Natural killer cell (primary cell): Measurements from ENCODE around the gene NCOA1. TPM values are rescaled to one million over a fixed set of nuclear protein-coding genes. Genes with fewer than 3 reads are reported as not detected.
A peak's percentile ranks its signal among the peaks of the same experiment; 100 is the strongest.

Source experiments
- ATAC-seq, 3 donors: fragments of 150-1000 bp in 2 of 3; fragments of 200-7000 bp in 1 of 3; cut with Tn5 transposase; 1 replicate in 1 of 3; 2 replicates in 2 of 3; pipeline ENCODE4 v1.10.0; 2021; ENCODE audit warnings: mild to moderate bottlenecking in 2 of 3, moderate library complexity in 2 of 3
- DNase-seq, 2 donors: peaks; one replicate each; pipeline versions ENCODE4 v3.0.0 to v3.0.0-alpha.2; 2013 to 2021; ENCODE audit warnings: mixed read lengths in 1 of 2
- H3K27ac ChIP-seq: one replicate; pipeline ENCODE4 v1.5.1; 2013; ENCODE audit warnings: mild to moderate bottlenecking, low read length
- H3K27me3 ChIP-seq: one replicate; pipeline ENCODE4 v1.6.1; 2013; ENCODE audit warnings: low read length; ENCODE audit not compliant: control insufficient read depth, insufficient read depth
- H3K36me3 ChIP-seq: one replicate; pipeline ENCODE4 v1.6.1; 2013; ENCODE audit warnings: low read length; ENCODE audit not compliant: control insufficient read depth, insufficient read depth
- H3K4me1 ChIP-seq: one replicate; pipeline ENCODE4 v1.6.1; 2013; ENCODE audit warnings: low read length; ENCODE audit not compliant: control insufficient read depth, insufficient read depth
- H3K4me3 ChIP-seq: one replicate; pipeline ENCODE4 v1.5.1; 2013; ENCODE audit warnings: low read length
- H3K9me3 ChIP-seq: one replicate; pipeline ENCODE4 v1.6.1; 2013; ENCODE audit warnings: low read length; ENCODE audit not compliant: control insufficient read depth, insufficient read depth
- H3K27ac Mint-ChIP-seq, 2 donors: one replicate each; pipeline ENCODE4 v1.8.0; 2022; ENCODE audit warnings: mild to moderate bottlenecking in 2 of 2, mixed read lengths in 2 of 2, moderate library complexity in 1 of 2
- H3K27me3 Mint-ChIP-seq, 2 donors: one replicate each; pipeline ENCODE4 v1.8.0; 2022; ENCODE audit warnings: low read depth in 2 of 2, mixed read lengths in 2 of 2
- H3K36me3 Mint-ChIP-seq: one replicate; pipeline ENCODE4 v1.8.0; 2022; ENCODE audit warnings: mixed read lengths
- H3K4me1 Mint-ChIP-seq, 2 donors: one replicate each; pipeline ENCODE4 v1.8.0; 2022; ENCODE audit warnings: mixed read lengths in 2 of 2
- H3K4me3 Mint-ChIP-seq: one replicate; pipeline ENCODE4 v1.8.0; 2022; ENCODE audit warnings: mild to moderate bottlenecking, moderate library complexity, mixed read lengths
- H3K9me3 Mint-ChIP-seq, 2 donors: one replicate each; pipeline ENCODE4 v1.8.0; 2022; ENCODE audit warnings: mixed read lengths in 2 of 2
- WGBS: methylation state at CpG from one replicate; pipeline ENCODE4 v1.1.7; 2013; ENCODE audit warnings: missing lambda C conversion rate; ENCODE audit not compliant: insufficient coverage; 5-methylcytosine and 5-hydroxymethylcytosine counted together
- intact Hi-C: fragments of 100-400 bp; cut with micrococcal nuclease; formaldehyde crosslinking; loops from one replicate; pipeline ENCODE4 v1.14.2; 2022
- total RNA-seq, 4 donors: library from RNA; stranded (reverse); fragments of 120-200 nt in 1 of 4; gene quantifications; one replicate each; pipeline versions ENCODE4 v1.2.3 to v1.2.4, GENCODE V29; 2013 to 2022
- TF ChIP-seq, protein P1 (sequence below): fragments of 200-600 bp; IDR thresholded peaks from one replicate; pipeline ENCODE4 v1.8.0; 2022; ENCODE audit warnings: antibody characterized with exemption

Gene NCOA1
- total RNA-seq, 3 donors from 2014 or later (not counting 1 experiment from before 2014, with no cell fraction given), result 122 to 149 (median 124) TPM

DNA sequence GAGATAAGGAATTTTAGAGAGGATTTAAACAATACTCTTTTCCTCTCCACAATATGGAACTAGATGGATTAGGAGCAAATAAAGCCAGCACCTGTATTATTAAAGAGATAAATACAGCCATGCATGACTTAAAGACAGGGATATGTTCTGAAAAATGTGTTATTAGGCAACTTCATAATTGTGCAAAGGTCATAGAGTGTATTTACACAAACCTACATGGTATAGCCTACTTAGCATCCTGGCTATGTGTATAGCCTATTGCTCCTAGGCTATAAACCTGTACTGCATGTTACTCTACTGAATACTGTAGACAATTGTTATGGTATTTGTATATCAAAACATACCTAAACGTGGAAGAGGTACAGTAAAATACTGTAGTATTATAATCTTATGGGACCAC is 249.1 kb downstream of the NCOA1 start:
- H3K4me3 ChIP-seq, result no peak overlapping the region
- Mint-ChIP-seq H3K4me1 (peaks cover 47 to 52% of the 10 kb centered on the region in 2 donors), H3K9me3 (no peaks in the 10 kb centered on the region), H3K36me3 (peaks cover 7% of the 10 kb centered on the region), H3K27me3 (no peaks in the 10 kb centered on the region), H3K4me3 (peak overlapping the region; percentile 69), H3K27ac (peak overlapping the region; percentile 88 to 98)
- H3K9me3 ChIP-seq, result no peaks in the 10 kb centered on the region
- intact Hi-C loops, result no loop called here
- H3K27ac ChIP-seq, result peak overlapping the region; percentile 86
- peaks cover 11% of the 10 kb centered on the region for H3K36me3 ChIP-seq
- ATAC-seq (no peak), DNase-seq (no peak)
- peaks cover 10% of the 10 kb centered on the region for H3K4me1 ChIP-seq
- TF ChIP-seq, protein P1, sequence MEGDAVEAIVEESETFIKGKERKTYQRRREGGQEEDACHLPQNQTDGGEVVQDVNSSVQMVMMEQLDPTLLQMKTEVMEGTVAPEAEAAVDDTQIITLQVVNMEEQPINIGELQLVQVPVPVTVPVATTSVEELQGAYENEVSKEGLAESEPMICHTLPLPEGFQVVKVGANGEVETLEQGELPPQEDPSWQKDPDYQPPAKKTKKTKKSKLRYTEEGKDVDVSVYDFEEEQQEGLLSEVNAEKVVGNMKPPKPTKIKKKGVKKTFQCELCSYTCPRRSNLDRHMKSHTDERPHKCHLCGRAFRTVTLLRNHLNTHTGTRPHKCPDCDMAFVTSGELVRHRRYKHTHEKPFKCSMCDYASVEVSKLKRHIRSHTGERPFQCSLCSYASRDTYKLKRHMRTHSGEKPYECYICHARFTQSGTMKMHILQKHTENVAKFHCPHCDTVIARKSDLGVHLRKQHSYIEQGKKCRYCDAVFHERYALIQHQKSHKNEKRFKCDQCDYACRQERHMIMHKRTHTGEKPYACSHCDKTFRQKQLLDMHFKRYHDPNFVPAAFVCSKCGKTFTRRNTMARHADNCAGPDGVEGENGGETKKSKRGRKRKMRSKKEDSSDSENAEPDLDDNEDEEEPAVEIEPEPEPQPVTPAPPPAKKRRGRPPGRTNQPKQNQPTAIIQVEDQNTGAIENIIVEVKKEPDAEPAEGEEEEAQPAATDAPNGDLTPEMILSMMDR, result no peak
- H3K27me3 ChIP-seq, result no peaks in the 10 kb centered on the region
- WGBS, result 92% methylated on average over 1 of the region's 1 CpG

DNA sequence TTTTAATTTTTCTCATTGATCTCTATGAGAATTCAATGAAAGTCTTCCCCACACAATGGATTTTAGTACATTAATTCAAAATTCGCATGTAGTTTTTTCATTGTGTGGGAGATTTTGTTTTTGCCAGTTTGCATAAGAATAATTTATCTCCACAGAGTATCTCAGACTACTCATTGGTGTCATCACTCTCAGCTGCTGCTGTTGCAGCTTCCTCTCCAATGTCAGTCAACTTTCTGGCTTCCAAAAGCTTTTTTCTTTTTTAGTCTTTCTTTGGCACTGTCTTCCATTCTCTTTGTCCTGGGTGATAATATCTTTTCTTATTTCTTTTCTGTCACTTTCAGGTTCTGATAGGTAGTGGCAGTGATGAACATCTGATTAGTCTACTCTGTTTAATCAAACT is 251.7 kb downstream of the NCOA1 start:
- DNase-seq (no peak), ATAC-seq (no peak)
- H3K4me3 Mint-ChIP-seq, result peak overlapping the region; percentile 60
- peak overlapping the region; percentile 88 to 98 for H3K27ac Mint-ChIP-seq
- Histone ChIP-seq H3K9me3 (no peaks in the 10 kb centered on the region), H3K27ac (no peak overlapping the region), H3K4me1 (peaks cover 25% of the 10 kb centered on the region), H3K27me3 (no peaks in the 10 kb centered on the region), H3K36me3 (peaks cover 17% of the 10 kb centered on the region), H3K4me3 (no peak overlapping the region)
- WGBS, result no CpG with 5 or more reads among the region's 1 CpG
- H3K27me3 Mint-ChIP-seq, result no peaks in the 10 kb centered on the region
- peaks cover 7% of the 10 kb centered on the region for H3K36me3 Mint-ChIP-seq
- TF ChIP-seq, protein P1, result no peak
- H3K4me1 Mint-ChIP-seq, result peaks cover 61 to 65% of the 10 kb centered on the region in 2 donors
- H3K9me3 Mint-ChIP-seq, result no peaks in the 10 kb centered on the region
- intact Hi-C loops, result no loop called here

DNA sequence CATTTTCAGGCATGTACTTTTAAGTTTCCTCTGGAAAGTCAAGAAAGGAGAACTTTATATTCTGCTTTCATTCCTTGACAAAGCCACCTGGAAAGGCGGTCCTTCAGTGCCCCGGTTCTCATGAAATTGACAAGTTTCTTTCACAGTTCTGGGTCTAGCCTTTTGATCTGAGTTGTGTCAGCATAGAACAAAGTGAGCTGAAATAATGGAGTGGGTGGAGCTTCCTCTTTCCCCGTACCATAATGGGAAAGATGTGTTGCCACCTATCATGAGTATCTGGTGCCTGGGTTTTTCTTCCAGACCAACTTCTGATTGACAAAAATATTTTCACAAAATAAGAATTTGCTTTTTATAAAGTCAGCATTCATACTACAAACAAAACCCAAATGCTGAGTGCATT is 252.9 kb downstream of the NCOA1 start:
- H3K27ac Mint-ChIP-seq, result peak overlapping the region; percentile 88 to 98
- H3K27me3 Mint-ChIP-seq, result no peaks in the 10 kb centered on the region
- ATAC-seq (peak in 2 of 3 donors; percentile 13 to 51), DNase-seq (peak in 1 of 2 donors; percentile 35)
- peaks cover 7% of the 10 kb centered on the region for H3K36me3 Mint-ChIP-seq
- 45% methylated on average over 3 of the region's 3 CpGs for WGBS
- no peaks in the 10 kb centered on the region for H3K9me3 Mint-ChIP-seq
- peak overlapping the region; percentile 57 for H3K27ac ChIP-seq
- H3K4me3 Mint-ChIP-seq, result peak overlapping the region; percentile 52
- H3K4me1 Mint-ChIP-seq, result peaks cover 58 to 63% of the 10 kb centered on the region in 2 donors
- peaks cover 17% of the 10 kb centered on the region for H3K36me3 ChIP-seq
- H3K27me3 ChIP-seq, result no peaks in the 10 kb centered on the region
- peaks cover 26% of the 10 kb centered on the region for H3K4me1 ChIP-seq
- TF ChIP-seq, protein P1, result no peak
- intact Hi-C loops, result no loop called here
- H3K4me3 ChIP-seq, result no peak overlapping the region
- H3K9me3 ChIP-seq, result no peaks in the 10 kb centered on the region

DNA sequence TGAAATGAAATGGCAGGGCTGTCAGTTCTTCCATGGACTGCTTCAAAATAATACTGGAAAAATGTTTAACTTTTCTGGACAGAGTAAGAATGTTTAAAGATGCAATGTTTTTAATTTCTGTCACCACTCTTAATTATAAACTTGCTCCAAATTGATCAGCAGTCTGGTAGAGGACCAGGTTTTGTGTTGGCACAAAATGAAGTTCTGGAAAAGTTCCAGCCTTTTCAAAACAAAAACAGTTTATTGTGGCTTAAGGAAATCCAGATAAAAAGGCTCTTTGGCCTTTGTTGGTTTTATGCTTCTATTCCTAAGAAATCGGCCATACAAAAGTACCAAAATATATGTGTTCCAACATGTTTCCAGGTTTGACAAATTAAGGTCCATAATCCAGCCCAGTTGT is 253.3 kb downstream of the NCOA1 start:
- peak overlapping the region; percentile 57 for H3K27ac ChIP-seq
- H3K4me1 ChIP-seq, result peaks cover 28% of the 10 kb centered on the region
- intact Hi-C loops, result no loop called here
- no peaks in the 10 kb centered on the region for H3K27me3 ChIP-seq
- Mint-ChIP-seq H3K36me3 (peaks cover 7% of the 10 kb centered on the region), H3K27me3 (no peaks in the 10 kb centered on the region), H3K9me3 (no peaks in the 10 kb centered on the region), H3K27ac (peak overlapping the region; percentile 88 to 98), H3K4me1 (peaks cover 58 to 63% of the 10 kb centered on the region in 2 donors), H3K4me3 (peak overlapping the region; percentile 67)
- no peak overlapping the region for H3K4me3 ChIP-seq
- WGBS, result 100% methylated on average over 1 of the region's 1 CpG
- no peaks in the 10 kb centered on the region for H3K9me3 ChIP-seq
- TF ChIP-seq, protein P1, result no peak
- DNase-seq (no peak), ATAC-seq (no peak)
- H3K36me3 ChIP-seq, result peaks cover 21% of the 10 kb centered on the region
